Measurements from ENCODE around the gene DENND4B.
"Not testable (repeated sequence)": the region's sequence is repeated elsewhere in the genome, so short reads cannot be mapped to it uniquely, and the experiment has no call there.

Gene DENND4B

DNA sequence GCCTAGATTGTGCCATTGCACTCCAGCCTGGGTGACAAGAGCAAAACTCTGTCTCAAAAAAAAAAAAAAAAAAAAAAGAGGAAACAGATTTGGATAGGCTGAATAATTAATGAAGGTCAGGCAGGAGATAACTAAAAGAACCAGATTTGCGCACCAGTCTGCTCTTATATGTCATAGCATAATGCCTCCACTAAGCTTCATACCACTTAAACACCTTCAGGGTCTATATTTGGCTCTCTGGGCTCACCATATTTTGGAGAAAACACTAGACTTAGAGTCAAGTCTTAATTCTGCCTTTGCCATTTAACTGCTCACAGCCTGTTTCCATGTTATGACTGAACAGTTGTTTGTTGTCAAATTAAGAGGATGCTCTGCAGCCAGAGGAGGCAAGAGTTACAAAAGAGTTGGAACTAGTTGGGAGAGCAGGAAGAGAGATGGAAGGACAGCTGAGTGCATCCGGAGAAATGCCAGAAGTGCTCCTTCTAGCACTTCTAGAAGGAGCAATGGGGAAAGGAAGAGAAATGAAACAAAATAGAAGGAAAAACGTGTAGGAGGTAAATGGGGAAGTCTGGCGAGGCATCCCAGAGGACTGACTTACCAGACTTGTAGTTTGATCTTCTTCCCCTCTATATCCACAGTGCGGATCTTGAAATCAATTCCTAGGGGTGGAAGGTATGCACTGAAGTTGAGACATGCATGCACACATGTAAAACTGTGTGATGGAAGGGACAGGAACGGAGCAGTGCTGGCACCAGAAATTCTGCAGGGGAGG lies 37.8 kb upstream of the DENND4B start:
- no peak overlapping the region for H3K27ac ChIP-seq
- TF ChIP-seq CTCF (IDR thresholded peaks at IDR 0.05; ENCODE audit: low read depth, low read length) = no peak

GRCh38 chr1:153981735-153982134 lies 35.2 kb upstream of the DENND4B start:
- H3K9me3 ChIP-seq (ENCODE audit: severe bottlenecking); H3K4me3 ChIP-seq (ENCODE audit: low read depth, low read length); H3K36me3 ChIP-seq; DNase-seq; H3K27ac ChIP-seq; H3K27me3 ChIP-seq (ENCODE audit: insufficient read depth, low read depth, severe bottlenecking): not testable (repeated sequence)

More for the DNA sequence above, 37.8 kb upstream of the DENND4B start:
- no peaks in the 10 kb centered on the region for H3K27me3 ChIP-seq (ENCODE audit: insufficient read depth, low read depth, severe bottlenecking)
- DNase-seq = no peak
- H3K36me3 ChIP-seq = no peaks in the 10 kb centered on the region
- no peak overlapping the region for H3K4me3 ChIP-seq (ENCODE audit: low read depth, low read length)
- no peaks in the 10 kb centered on the region for H3K9me3 ChIP-seq (ENCODE audit: severe bottlenecking)

GRCh38 chr1:153979091-153979490 lies 32.6 kb upstream of the DENND4B start:
- not testable (repeated sequence) for H3K27me3 ChIP-seq (ENCODE audit: insufficient read depth, low read depth, severe bottlenecking); H3K27ac ChIP-seq; H3K4me3 ChIP-seq (ENCODE audit: low read depth, low read length); DNase-seq; H3K9me3 ChIP-seq (ENCODE audit: severe bottlenecking)
- peaks cover 24% of the 10 kb centered on the region for H3K36me3 ChIP-seq

DNA sequence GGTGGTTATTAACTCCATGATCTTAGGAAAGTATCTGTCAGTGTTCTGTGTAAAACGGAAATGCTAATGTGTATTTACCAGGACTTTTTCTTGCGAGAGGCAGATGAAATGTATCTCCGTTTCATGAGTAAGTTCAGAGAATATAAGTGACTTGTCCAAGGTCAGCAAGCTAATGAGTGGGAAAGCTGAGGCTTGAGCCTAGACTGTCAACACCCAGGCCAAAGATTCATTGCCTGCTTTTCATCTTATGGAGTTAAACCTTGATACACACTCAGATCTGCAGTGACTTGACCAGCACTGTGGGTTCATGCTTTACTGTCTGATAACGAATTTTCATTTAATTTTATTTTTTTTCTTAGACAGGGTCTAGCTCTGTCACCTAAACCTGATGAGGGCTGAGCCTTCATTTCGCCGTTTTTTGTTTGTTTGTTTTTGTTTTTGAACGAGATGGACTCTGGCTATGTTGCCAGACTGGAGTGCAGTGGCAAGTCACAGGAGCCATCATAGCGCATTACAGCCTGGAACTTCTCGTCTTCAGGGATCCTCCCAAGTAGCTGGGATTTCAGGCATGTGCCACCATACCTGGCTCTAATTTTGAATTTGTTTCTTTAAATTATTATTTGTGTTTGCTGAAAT lies 31.9 kb upstream of the DENND4B start:
- no peak for TF ChIP-seq CTCF (IDR thresholded peaks at IDR 0.05; ENCODE audit: low read depth, low read length)
- H3K27ac ChIP-seq = peak overlapping the region; percentile 95
- no peak for DNase-seq

GRCh38 chr1:153977250-153978240 lies 31.0 kb upstream of the DENND4B start, which contains the start of gene JTB:
Gene JTB (minus strand): TSS chr1:153977674. CDS start chr1:153977252, 422 bp downstream.
- Histone ChIP-seq H3K27ac (peak within 1 kb of the TSS; percentile 95), H3K27me3 (ENCODE audit: insufficient read depth, low read depth, severe bottlenecking) (no peaks in the 10 kb centered on the region), H3K36me3 (peaks cover 39% of the 10 kb centered on the region), H3K9me3 (ENCODE audit: severe bottlenecking) (no peaks in the 10 kb centered on the region), H3K4me3 (ENCODE audit: low read depth, low read length) (peak within 1 kb of the TSS; percentile 83)
- DNase-seq = peak; percentile 99
- TF ChIP-seq CTCF (IDR thresholded peaks at IDR 0.05; ENCODE audit: low read depth, low read length) = peak; percentile 23; the same call in 1 of the 2 replicates

More for the DNA sequence above, 31.9 kb upstream of the DENND4B start:
- Histone ChIP-seq H3K4me3 (ENCODE audit: low read depth, low read length) (peak overlapping the region; percentile 83), H3K27me3 (ENCODE audit: insufficient read depth, low read depth, severe bottlenecking) (no peaks in the 10 kb centered on the region), H3K36me3 (peaks cover 31% of the 10 kb centered on the region), H3K9me3 (ENCODE audit: severe bottlenecking) (no peaks in the 10 kb centered on the region)

DNA sequence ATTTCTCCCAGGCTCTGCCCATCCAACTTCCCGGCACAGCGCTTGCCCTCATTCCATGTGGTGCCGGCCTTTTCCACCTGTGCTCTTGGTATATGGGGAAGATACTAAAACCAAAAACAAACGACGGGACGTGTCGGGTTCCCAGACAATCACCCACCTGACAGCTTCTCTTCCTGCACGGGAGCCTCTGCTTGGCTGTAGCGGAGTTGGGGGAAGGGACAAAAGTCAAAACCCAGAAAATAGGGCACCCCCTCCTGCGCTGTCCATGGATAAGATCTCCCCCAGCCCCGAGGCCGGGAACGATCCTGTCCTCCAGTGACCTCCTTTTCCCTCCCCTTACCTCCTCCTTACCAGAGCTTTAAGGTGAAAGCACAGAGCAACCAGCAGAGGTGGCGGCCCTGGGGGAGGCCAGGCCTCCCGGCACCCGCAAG lies 30.3 kb upstream of the DENND4B start:
- Histone ChIP-seq H3K27ac (peak overlapping the region; percentile 95), H3K9me3 (ENCODE audit: severe bottlenecking) (no peaks in the 10 kb centered on the region), H3K36me3 (peaks cover 46% of the 10 kb centered on the region), H3K27me3 (ENCODE audit: insufficient read depth, low read depth, severe bottlenecking) (no peaks in the 10 kb centered on the region), H3K4me3 (ENCODE audit: low read depth, low read length) (peak overlapping the region; percentile 83)
- no peak for TF ChIP-seq CTCF (IDR thresholded peaks at IDR 0.05; ENCODE audit: low read depth, low read length)
- no peak for DNase-seq
